Left lung (tissue), 14 donors: ENCODE results near the gene CMPK1. TPM values are rescaled to one million over a fixed set of nuclear protein-coding genes. Genes with fewer than 3 reads are reported as not detected.
"Not testable (repeated sequence)": the region's sequence is repeated elsewhere in the genome, so short reads cannot be mapped to it uniquely, and the experiment has no call there.

ENCODE experiments used
- ATAC-seq: fragments of 200-7000 bp; cut with Tn5 transposase; one replicate; pipeline ENCODE4 v1.9.1; 2020; ENCODE audit warnings: moderate library complexity
- DNase-seq, 4 donors: peaks; one replicate each; pipeline ENCODE4 v3.0.0-alpha.2; 2013 to 2020
- H3K27ac ChIP-seq, 2 donors: fragments of 200-600 bp; sonication (generic) in 1 of 2; one replicate each; pipeline versions ENCODE4 v1.5.0 to v1.8.0; 2020 to 2021
- H3K27me3 ChIP-seq, 2 donors: fragments of 200-600 bp; sonication (generic) in 1 of 2; one replicate each; pipeline versions ENCODE4 v1.5.0 to v1.8.0; 2020 to 2021
- H3K36me3 ChIP-seq, 2 donors: fragments of 200-600 bp; sonication (generic) in 1 of 2; one replicate each; pipeline versions ENCODE4 v1.5.0 to v1.8.0; 2020 to 2021
- H3K4me1 ChIP-seq, 2 donors: fragments of 200-600 bp; one replicate each; pipeline ENCODE4 v1.8.0; 2021
- H3K4me3 ChIP-seq, 2 donors: fragments of 200-600 bp; sonication (generic) in 1 of 2; one replicate each; pipeline versions ENCODE4 v1.5.0 to v1.8.0; 2020 to 2021; ENCODE audit warnings: mild to moderate bottlenecking in 1 of 2
- H3K9me3 ChIP-seq, 2 donors: fragments of 200-600 bp; sonication (generic) in 1 of 2; one replicate each; pipeline versions ENCODE4 v1.5.0 to v1.8.0; 2020 to 2021
- CTCF ChIP-seq, 2 donors: fragments of 200-600 bp; sonication (generic) in 1 of 2; IDR thresholded peaks; one replicate each; pipeline versions ENCODE4 v1.5.0 to v1.8.0; 2021; ENCODE audit warnings: antibody characterized with exemption in 2 of 2
- intact Hi-C, 2 donors: fragments of 100-400 bp; cut with DNase I; formaldehyde crosslinking; loops; one replicate each; pipeline versions ENCODE4 v1.11.2 to v1.14.2; 2022
- long read RNA-seq, 12 donors: library from polyadenylated mRNA in 2 of 12; unstranded in 2 of 12; transcript quantifications; one replicate each; pipeline ENCODE4 v2.0.0 and lab custom pipeline, GENCODE V29; 2019 to 2026
- polyA plus RNA-seq, 6 donors: library from polyadenylated mRNA; unstranded; fragments of 120-200 nt; gene quantifications; one replicate each; pipeline ENCODE4 v1.2.1, GENCODE V29; 2013; ENCODE audit not compliant: insufficient read length in 6 of 6
- total RNA-seq, 2 donors: library from RNA; stranded (reverse); fragmentation: NEBNext Ultra II Directional; extraction: Animal tissue kit (Norgen Biotek cat#: 25700); gene quantifications; one replicate each; pipeline ENCODE4 v1.2.1, GENCODE V29; 2021
- donor health status: DM: no; HTN: yes; CAD: no.
- donor health status: DM: no; HTN: no; CAD: no.

CMPK1 gene
- total RNA-seq, result 100 to 1,000 TPM; 122 to 128 TPM
- 100 to 1,000 TPM in 1 of 6 donors, 10 to 100 TPM in 5; 76.2 to 104 (median 91.7) TPM for polyA plus RNA-seq
- long read RNA-seq, donor 1, transcript CMPK1-203 (6 exons, 2,930 nt), result major isoform, 42 of 96 reads
- long read RNA-seq, donor 1, partial matches to known transcripts, result 52 of 96 reads
- long read RNA-seq, donor 1, other reads (novel, unspliced or antisense), result 0 of 96 reads
- long read RNA-seq, donor 2, transcript CMPK1-203 (6 exons, 2,930 nt), result major isoform, 27 of 29 reads
- long read RNA-seq, donor 2, partial matches to known transcripts, result 0 of 29 reads
- long read RNA-seq, donor 2, other reads (novel, unspliced or antisense), result 0 of 29 reads
- long read RNA-seq, donor 3, transcript CMPK1-203 (6 exons, 2,930 nt), result major isoform, 34 of 68 reads
- long read RNA-seq, donor 3, partial matches to known transcripts, result 33 of 68 reads
- long read RNA-seq, donor 3, other reads (novel, unspliced or antisense), result 0 of 68 reads
- long read RNA-seq, donor 4, transcript CMPK1-203 (6 exons, 2,930 nt), result major isoform, 22 of 31 reads
- long read RNA-seq, donor 4, partial matches to known transcripts, result 5 of 31 reads
- long read RNA-seq, donor 4, other reads (novel, unspliced or antisense), result 4 of 31 reads
- long read RNA-seq, donor 5, transcript CMPK1-203 (6 exons, 2,930 nt), result major isoform, 34 of 70 reads
- long read RNA-seq, donor 5, partial matches to known transcripts, result 36 of 70 reads
- long read RNA-seq, donor 5, other reads (novel, unspliced or antisense), result 0 of 70 reads
- long read RNA-seq, donor 6, transcript CMPK1-203 (6 exons, 2,930 nt), result major isoform, 28 of 62 reads
- long read RNA-seq, donor 6, partial matches to known transcripts, result 33 of 62 reads
- long read RNA-seq, donor 6, other reads (novel, unspliced or antisense), result 0 of 62 reads
- long read RNA-seq, donor 7, transcript CMPK1-203 (6 exons, 2,930 nt), result major isoform, 16 of 34 reads
- long read RNA-seq, donor 7, partial matches to known transcripts, result 18 of 34 reads
- long read RNA-seq, donor 7, other reads (novel, unspliced or antisense), result 0 of 34 reads
- long read RNA-seq, donor 8, transcript CMPK1-203 (6 exons, 2,930 nt), result major isoform, 24 of 25 reads
- long read RNA-seq, donor 8, partial matches to known transcripts, result 0 of 25 reads
- long read RNA-seq, donor 8, other reads (novel, unspliced or antisense), result 0 of 25 reads
- long read RNA-seq, donor 9, result 0 reads
- long read RNA-seq, donor 10, partial matches to known transcripts, result 3 of 7 reads
- long read RNA-seq, donor 10, other reads (novel, unspliced or antisense), result 2 of 7 reads
- long read RNA-seq, donor 11, transcript CMPK1-203 (6 exons, 2,930 nt), result major isoform, 31 of 84 reads
- long read RNA-seq, donor 11, partial matches to known transcripts, result 53 of 84 reads
- long read RNA-seq, donor 11, other reads (novel, unspliced or antisense), result 0 of 84 reads
- long read RNA-seq, donor 12, transcript CMPK1-203 (6 exons, 2,930 nt), result major isoform, 25 of 63 reads
- long read RNA-seq, donor 12, partial matches to known transcripts, result 37 of 63 reads
- long read RNA-seq, donor 12, other reads (novel, unspliced or antisense), result 0 of 63 reads

GRCh38 chr1:47333578-47333921, at the start of gene CMPK1:
Gene CMPK1, plus strand, starts transcription at chr1:47333790. Its CDS starts 156 bp downstream, at chr1:47333946.
- TF ChIP-seq CTCF (IDR thresholded peaks at IDR 0.05), result no peak
- intact Hi-C loops, result no loop called here
- Histone ChIP-seq H3K9me3 (no peaks in the 10 kb centered on the region), H3K4me1 (peaks cover 13 to 44% of the 10 kb centered on the region in 2 donors), H3K36me3 (no peaks in the 10 kb centered on the region), H3K4me3 (peak within 1 kb of the TSS; percentile 71 to 77), H3K27me3 (no peaks in the 10 kb centered on the region), H3K27ac (peak within 1 kb of the TSS; percentile 95 to 98)
- ATAC-seq (peak; percentile 87), DNase-seq (peak; percentile 84 to 96 (median 89))

DNA sequence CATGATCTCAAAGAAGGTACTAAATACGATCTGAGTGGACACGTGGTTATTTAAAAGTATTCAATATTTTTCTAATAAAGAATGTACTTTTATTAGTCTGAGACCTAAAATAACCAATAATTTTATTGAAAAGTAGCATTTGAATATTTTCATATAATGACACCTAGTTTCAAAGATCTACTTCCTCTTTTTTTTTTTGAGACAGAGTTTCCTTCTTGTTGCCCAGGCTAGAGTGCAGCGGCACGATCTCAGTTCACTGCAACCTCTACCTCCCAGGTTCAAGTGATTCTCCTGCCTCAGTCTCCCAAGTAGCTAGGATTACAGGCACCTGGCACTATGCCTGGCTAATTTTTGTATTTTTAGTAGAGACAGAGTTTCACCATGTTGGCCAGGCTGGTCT, 45.5 kb upstream of the CMPK1 start:
- H3K4me3 ChIP-seq, H3K36me3 ChIP-seq, H3K9me3 ChIP-seq, ATAC-seq, H3K27me3 ChIP-seq, H3K4me1 ChIP-seq, H3K27ac ChIP-seq, intact Hi-C loops, DNase-seq: not testable (repeated sequence)

- intact Hi-C loops, H3K36me3 ChIP-seq, H3K4me3 ChIP-seq, DNase-seq, H3K9me3 ChIP-seq, H3K27ac ChIP-seq, ATAC-seq, H3K27me3 ChIP-seq: not testable (repeated sequence)
- peaks cover 0 to 20% of the 10 kb centered on the region in 2 donors for H3K4me1 ChIP-seq
Measured at GRCh38 chr1:47294863-47295262, 38.7 kb upstream of the CMPK1 start.

DNA sequence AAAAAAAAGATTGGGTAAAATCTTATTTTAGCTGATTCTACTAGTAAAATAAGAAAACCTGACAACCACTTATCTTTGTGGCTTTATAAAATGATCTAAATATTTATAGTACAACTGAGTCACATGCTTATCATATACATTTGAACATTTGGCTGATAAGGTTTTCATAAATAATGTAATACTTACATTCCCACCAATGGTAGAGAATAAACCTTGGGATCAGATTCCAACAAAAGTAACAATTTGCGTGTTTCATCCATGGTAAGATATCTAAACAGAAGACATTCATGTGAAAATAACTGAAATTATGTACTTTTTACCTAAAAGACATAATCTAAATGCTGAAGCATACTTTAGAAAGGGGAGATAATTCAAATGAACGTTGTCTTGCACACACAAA, 38.0 kb upstream of the CMPK1 start:
- Histone ChIP-seq H3K27me3 (no peaks in the 10 kb centered on the region), H3K9me3 (no peaks in the 10 kb centered on the region), H3K4me1 (peaks cover 0 to 20% of the 10 kb centered on the region in 2 donors), H3K27ac (no peak overlapping the region), H3K4me3 (no peak overlapping the region), H3K36me3 (peaks cover 0 to 6% of the 10 kb centered on the region in 2 donors)
- ATAC-seq (no peak), DNase-seq (no peak)
- intact Hi-C loops, result no loop called here
- no peak for TF ChIP-seq CTCF (IDR thresholded peaks at IDR 0.05)

DNA sequence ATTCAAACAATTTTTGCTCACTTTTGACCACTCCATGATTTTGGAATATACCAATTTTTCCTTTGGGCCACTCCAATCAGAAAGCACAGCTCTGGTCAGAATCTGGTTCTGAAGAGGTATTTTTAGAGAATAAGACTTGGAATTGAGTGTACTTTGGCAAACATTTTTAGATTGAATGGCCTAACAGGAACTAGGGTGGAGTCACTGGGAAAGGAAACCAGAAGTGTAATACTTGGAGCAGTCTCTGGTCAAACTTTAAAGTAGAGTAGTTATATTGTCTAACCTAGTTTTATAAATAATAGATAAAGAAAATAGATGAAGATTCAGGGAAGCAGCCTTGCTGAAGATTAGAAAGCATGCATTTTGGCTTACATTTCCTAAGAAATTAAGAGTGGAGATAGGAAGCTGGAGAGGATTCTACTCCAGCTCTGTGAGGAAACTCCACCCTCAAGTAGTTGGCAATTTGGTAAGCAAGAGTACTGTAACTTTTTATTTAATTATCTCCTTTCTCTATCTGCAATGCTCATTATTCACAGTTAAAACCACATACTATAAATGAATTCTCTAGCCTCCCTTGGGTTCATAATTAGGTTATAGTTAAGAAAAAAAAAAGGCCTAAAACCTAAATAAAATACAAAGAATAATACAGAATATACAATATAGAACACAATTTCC, 35.4 kb upstream of the CMPK1 start:
- Histone ChIP-seq H3K27me3 (no peaks in the 10 kb centered on the region), H3K27ac (peak overlapping the region; percentile 28 to 52), H3K4me3 (no peak overlapping the region), H3K4me1 (peaks cover 0 to 20% of the 10 kb centered on the region in 2 donors), H3K36me3 (peaks cover 0 to 22% of the 10 kb centered on the region in 2 donors), H3K9me3 (no peaks in the 10 kb centered on the region)
- DNase-seq (no peak), ATAC-seq (peak; percentile 81)
- TF ChIP-seq CTCF (IDR thresholded peaks at IDR 0.05), result no peak
- intact Hi-C loops, result no loop called here
